ENCODE results near the gene HOXA2. TPM values are rescaled to one million over a fixed set of nuclear protein-coding genes. Genes with fewer than 3 reads are reported as not detected.

HOXA2 gene
- total and polyA plus RNA-seq, 2 of the 13 experiments (the other 11 are each of a cell fraction or from before 2014, with no cell fraction given): 0.22 to 0.29 TPM

GRCh38 chr7:27148756-27149641 is 46.5 kb upstream of the HOXA2 start:
- Histone ChIP-seq H3K4me1 (ENCODE audit: insufficient read depth, low read length) (peaks cover 36% of the 10 kb centered on the region), H3K79me2 (ENCODE audit: insufficient read depth, low read length) (peaks cover 5% of the 10 kb centered on the region), H3K4me2 (ENCODE audit: low read depth, low read length) (peak overlapping the region; percentile 88), H3K27me3 (ENCODE audit: control insufficient read depth in 1 of 2, insufficient read depth in 2 of 2, low read length in 2 of 2) (peaks cover 0 to 28% of the 10 kb centered on the region in 2 experiments; a peak in 4 of 5 replicates), H3K9me3 (ENCODE audit: low read length) (no peaks in the 10 kb centered on the region), H3K4me3 (replicated peaks in 1 of 3; ENCODE audit: insufficient read depth in 1 of 3, low read depth in 2 of 3, low read length in 3 of 3) (peak overlapping the region; percentile 80 to 88 (median 85)), H4K20me1 (ENCODE audit: insufficient read depth, low read length) (no peaks in the 10 kb centered on the region), H3K27ac (ENCODE audit: extremely low read length, insufficient read depth, low read length) (no peak overlapping the region), H3K36me3 (replicated peaks in 1 of 2; ENCODE audit: control insufficient read depth in 1 of 2, insufficient read depth in 2 of 2, low read length in 2 of 2) (no peaks in the 10 kb centered on the region; a peak in 2 of 5 replicates), H3K9ac (ENCODE audit: insufficient read depth, low read depth, low read length) (peak overlapping the region; percentile 15; the same call in 1 of the 2 replicates), H2AFZ (ENCODE audit: low read length) (no peak overlapping the region)
- ChIA-PET CTCF (ENCODE audit: low intra/inter-chr PET ratio, low total read pairs) (no interaction called here), POLR2A (interaction anchor here (1.2 to 1.8 kb wide), 3 partner anchors 27 to 285 kb away, joined by 3 to 7 read pairs (median 6); partner anchors contain the start of gene SKAP2)
- in situ Hi-C loops (cut with HindIII; ENCODE audit: extremely low pct_ligation_motif_present, low pct_unique_long_range_greater_than_20kb) (no loop called here), intact Hi-C loops (cut with micrococcal nuclease; ENCODE audit: unreplicated experiment) (no loop called here)
- FAIRE-seq (no peak), DNase-seq (ENCODE audit: low spot score) (no peak), ATAC-seq (no peak)
- BruUV-seq (replicated peaks): no TSS peak
- WGBS (ENCODE audit: low lambda C conversion rate): 60% methylated on average over 23 of the region's 30 CpGs
- no peak for TF ChIP-seq MED8 (CRISPR knock-in tag; IDR thresholded peaks at IDR 0.05; ENCODE audit: insufficient replicate concordance)
- TF ChIP-seq ZNF333 (CRISPR knock-in tag; IDR thresholded peaks at IDR 0.05; ENCODE audit: borderline replicate concordance): 0 out of 2 replicates have a peak, but pooled peaks have one; percentile 49
- TF ChIP-seq ZNF263 (CRISPR knock-in tag; IDR thresholded peaks at IDR 0.05): no peak
- peak; percentile 77; the same call in 1 of the 2 replicates for TF ChIP-seq ZNF205 (CRISPR knock-in tag; IDR thresholded peaks at IDR 0.05)
- TF ChIP-seq HDAC2 (CRISPR knock-in tag; IDR thresholded peaks at IDR 0.05): no peak
- no peak for TF ChIP-seq HMGXB3 (CRISPR knock-in tag; IDR thresholded peaks at IDR 0.05; ENCODE audit: borderline replicate concordance)
- no peak for TF ChIP-seq ZNF281 (CRISPR knock-in tag; IDR thresholded peaks at IDR 0.05; ENCODE audit: borderline replicate concordance)
- no peak for TF ChIP-seq HNRNPL (IDR thresholded peaks at IDR 0.05; ENCODE audit: low read depth, low read length)
- TF ChIP-seq MED13 (CRISPR knock-in tag; IDR thresholded peaks at IDR 0.05): no peak
- TF ChIP-seq ZNF710 (CRISPR knock-in tag; IDR thresholded peaks at IDR 0.05; ENCODE audit: borderline replicate concordance): 0 out of 2 replicates have a peak, but pooled peaks have one; percentile 17
- no peak for TF ChIP-seq NFRKB (IDR thresholded peaks at IDR 0.05)
- no peak for TF ChIP-seq ZBTB25 (CRISPR knock-in tag; IDR thresholded peaks at IDR 0.05)
- TF ChIP-seq PAF1 (CRISPR knock-in tag; IDR thresholded peaks at IDR 0.05): no peak

Data from HepG2 (cell line).